Erythroblast (primary cell): ENCODE measurements around the gene CNP.
"Not testable (repeated sequence)": the region's sequence is repeated elsewhere in the genome, so short reads cannot be mapped to it uniquely, and the experiment has no call there.

Source experiments
- DNase-seq, 2 experiments: peaks; one replicate each; lab custom pipeline; 2025; lab: John Stamatoyannopoulos, UW
- GATA1 ChIP-seq: IDR thresholded peaks from 2 replicates; pipeline ENCODE4 v1.6.1; 2011; ENCODE audit warnings: low read depth, mild to moderate bottlenecking, control low read depth, low read length, moderate library complexity
- POLR2A ChIP-seq: IDR thresholded peaks from 2 replicates; pipeline ENCODE4 v1.6.1; 2011; ENCODE audit warnings: mild to moderate bottlenecking, low read length

CNP gene

DNA sequence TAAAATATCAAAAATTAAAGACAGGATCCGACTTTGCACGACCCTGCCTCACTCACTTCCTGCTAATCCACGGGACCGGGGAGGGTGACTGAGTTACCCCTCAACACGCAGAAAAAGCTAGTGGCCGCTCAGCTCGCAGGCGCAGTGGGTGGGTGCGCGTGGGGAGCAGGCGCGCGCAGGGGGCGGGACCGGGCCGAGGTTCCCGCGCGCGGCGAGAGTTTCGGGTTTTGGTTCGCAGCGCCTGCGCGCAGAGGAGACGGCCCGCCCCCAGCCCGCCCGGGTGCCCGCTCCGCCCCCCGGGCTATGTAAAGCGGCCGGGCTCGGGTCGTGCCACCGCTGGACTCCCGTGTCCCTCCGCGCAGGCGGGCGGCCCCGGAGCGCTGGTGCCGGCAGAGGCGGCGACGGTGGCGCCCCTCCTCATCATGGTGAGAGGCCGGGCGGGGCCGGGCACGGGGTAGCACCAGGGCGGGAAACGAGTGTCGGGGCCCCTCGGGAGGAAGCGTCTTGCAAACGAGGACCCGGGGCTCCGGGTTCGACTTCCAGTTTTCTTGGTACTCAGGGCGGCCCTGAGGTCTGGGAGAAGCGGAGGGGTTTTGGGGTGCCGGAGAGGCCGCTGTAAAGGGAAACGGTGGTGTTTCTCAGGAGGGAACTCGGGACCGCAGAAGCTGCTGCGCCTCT, at the start of gene CNP:
Gene CNP, plus strand, starts transcription at position 333 of the 678 bp plus-strand sequence. Its CDS starts 90 bp downstream, at position 423.
- no peak for TF ChIP-seq GATA1
- peak; percentile 58 for TF ChIP-seq POLR2A
- DNase-seq: peak; percentile 95

DNA sequence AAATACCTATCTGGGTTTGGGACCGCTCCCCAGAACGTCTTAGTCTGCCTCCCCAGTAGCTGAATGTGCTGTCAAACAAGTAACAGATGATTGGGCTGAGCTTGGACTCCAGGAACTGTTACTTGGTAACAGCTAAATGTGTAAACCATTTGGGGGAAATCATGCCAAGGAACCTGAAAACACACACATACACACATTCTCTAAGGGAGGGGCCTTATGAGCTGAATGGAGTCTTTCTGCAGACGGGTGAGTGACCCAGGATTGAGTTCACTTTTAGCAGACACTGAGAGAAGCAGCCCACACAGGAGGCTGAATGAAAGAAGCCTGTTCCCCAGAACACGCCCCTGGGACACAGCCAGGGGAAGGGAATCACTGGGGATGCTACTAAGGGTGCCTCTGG, 49.4 kb upstream of the CNP start:
- DNase-seq: peak; percentile 27 to 38
- TF ChIP-seq POLR2A: no peak
- no peak for TF ChIP-seq GATA1

DNA sequence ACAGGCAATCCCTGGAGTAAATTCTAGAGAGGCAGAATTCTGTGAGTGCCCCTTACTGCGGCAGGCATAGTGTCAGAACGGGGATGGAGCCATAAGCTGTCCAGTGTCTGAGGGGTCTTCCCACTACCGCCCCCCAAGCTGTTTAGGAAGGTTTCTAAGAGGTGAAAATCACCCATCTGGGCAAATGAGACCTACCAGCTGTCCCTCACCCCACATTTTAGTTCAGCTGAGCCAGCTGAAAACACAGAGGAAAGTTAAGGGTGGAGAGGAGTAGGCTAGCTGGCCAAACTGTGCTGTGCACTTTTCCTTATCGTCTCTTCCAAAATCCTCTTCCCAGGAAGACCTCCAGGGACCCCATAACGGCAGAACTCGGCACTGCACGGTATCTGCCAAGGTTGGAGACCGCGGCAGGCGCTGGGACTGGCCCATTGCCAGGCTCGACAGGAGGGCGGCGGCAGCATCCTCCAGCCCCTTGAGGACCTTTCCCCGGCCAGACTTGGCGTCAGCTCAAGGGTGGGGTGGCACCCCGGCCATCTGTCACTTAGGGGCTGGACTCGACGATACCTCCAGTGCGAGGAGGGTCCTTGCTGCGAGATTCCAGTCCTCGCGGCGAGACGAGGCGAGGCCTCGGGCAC, 48.8 kb upstream of the CNP start:
- peak; percentile 86 for DNase-seq

DNA sequence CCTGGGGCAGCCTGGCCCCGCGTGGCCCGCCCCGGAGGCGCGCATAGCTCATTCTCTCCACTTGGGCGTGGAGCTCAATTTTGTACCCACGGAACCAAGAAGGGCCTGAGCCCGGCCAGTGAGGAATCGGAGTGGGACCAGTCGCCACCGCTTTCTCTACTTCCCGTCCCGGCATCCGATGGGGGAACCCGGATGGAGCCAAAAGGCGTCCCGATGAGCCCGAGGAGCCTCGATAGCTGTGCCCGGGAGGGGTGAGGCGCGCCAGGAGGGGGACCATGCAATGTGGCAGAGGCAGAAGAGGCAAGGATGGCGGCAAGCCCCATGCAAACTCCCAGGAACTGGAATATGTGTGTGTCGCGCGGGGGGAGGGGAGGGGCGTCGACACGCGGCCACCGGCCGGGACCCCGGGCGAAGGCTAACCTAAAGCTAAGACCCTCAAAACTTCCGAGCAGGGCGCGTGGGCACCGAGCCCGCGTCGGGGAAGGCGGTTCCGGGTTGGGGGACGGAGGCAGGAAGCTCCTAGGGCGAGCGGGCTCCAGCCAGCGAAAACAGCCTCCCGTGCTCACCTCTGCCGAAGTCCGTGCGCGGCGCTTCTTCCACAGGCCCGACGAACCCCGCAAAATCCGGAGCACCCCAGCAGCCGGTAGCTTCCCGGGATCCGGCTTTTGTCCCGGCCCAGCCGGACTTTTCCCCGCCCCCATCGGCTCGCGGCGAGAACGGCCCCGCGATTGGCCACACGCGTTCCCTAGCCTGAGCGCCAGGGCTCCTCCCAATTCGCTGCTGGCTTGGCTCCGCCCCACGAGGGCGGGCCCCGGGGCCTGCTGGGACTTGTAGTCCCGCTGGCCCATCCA, 48.1 kb upstream of the CNP start, which contains the start of gene ACLY:
Gene ACLY, minus strand, starts transcription at position 638 of the 851 bp plus-strand sequence. CDS start 5,078 bp downstream, outside the sequence.
- DNase-seq: peak; percentile 96 to 97
- TF ChIP-seq GATA1 (no peak), POLR2A (peak; percentile 82)

More for the DNA sequence above, 48.8 kb upstream of the CNP start:
- TF ChIP-seq POLR2A (no peak), GATA1 (no peak)

DNA sequence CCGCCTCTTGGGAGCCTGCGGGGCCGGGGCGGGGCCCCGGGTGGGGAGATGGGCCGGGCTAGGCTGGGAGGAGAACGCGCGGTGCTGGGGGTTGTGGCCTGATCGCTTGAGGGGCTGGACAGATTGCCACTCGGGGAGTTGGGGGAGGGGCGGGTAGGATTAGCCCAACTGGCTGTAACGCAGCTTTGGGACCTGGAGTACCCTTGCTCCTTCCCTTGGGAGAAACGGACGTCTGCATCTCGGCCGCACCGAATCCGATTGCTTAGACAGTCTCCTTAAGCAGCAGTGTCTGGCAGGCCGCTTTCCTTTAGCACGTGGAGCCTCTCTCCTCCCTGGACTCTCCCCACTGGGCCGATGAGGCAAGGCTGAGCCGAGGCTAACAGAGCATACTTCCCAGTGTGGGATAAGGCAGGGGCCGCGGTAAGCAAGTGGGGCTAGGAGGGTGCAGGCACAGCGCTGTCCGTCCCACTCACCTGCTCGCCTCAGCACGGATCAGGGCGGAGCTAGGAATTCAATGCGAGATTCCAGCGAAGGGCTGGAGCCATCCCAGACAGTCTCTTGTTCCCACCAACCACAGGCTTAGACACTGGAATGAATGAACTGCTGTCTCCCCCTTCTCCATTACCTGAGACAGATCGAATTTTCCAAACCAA, 47.3 kb upstream of the CNP start:
- TF ChIP-seq GATA1 (no peak), POLR2A (no peak)
- no peak for DNase-seq

DNA sequence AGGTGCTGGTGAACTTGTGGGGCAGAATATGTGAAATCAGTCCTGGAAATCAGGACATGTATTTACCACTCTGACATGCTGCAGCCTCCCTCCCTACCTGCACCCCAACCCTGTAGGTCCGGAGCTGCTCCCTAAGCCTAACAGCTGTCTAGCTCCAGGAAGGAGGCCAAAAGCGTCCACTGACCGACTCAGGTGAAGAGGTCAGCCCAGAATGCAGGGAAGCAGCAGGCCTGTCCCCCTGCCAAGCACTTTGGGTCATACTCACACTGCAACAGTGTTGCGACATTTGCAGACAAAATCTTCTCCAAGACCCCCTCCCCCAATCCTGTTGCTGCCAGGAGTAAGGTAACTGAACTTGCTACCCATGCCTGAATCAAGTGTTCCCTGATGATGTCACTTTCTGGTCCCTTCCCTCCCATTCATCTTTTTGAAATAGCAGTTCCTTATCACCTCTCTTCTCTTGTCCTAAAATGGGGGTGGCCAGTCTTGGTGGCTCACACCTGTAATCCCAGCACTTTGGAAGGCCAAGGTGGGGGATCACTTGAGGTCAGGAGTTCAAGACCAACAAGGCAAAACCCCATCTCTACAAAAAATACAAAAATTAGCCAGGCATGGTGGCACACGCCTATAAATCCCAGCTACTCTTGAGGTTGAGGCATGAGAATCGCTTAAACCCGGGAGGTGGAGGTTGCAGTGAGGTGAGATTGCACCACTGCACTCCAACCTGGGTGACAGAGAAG, 46.6 kb upstream of the CNP start:
- TF ChIP-seq GATA1 (no peak), POLR2A (no peak)
- DNase-seq: peak in 1 of 2 experiments; percentile 28

DNA sequence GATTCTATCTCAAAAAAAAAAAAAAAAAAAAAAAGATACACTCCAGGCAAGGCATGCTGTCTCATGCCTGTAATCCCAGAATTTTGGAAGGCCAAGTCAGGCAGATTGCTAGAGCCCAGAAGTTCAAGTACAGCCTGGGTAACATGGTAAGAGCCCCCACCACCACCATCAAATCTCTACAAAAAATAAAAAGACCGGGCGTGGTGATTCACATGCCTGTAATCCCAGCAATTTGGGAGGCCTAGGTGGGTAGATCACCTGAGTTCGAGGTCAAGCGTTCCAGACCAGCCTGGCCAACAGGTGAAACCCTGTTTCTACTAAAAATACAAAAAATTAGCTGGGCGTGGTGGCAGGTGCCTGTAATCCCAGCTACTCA, 46.0 kb upstream of the CNP start:
- TF ChIP-seq POLR2A (no peak), GATA1 (no peak)
- no peak for DNase-seq

DNA sequence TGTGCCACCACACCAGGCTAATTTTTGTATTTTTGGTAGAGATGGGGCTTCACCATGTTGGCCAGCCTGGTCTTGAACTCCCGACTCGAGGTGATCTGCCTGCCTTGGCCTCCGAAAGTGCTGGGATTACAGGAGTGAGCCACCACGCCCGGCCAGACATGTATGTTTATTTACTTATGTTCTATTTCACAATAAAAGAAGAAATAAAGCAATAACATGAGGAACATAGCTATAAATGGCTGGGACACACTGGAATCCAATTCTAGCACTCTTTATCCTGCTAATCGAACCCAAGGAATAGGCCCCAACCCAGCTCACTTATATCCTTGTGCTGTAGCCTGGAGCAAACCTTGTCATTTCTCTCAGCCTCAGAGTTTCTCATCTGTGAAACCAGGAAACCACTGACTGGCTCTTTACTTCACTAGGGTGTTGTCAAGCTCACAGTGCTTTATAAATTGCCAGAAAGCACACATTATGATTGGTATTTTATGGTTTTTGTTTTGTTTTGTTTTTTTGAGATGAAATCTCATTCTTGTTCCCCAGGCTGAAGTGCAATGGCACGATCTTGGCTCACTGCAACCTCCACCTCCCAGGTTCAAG, 40.5 kb upstream of the CNP start:
- no peak for DNase-seq
- no peak for TF ChIP-seq GATA1
- no peak for TF ChIP-seq POLR2A

DNA sequence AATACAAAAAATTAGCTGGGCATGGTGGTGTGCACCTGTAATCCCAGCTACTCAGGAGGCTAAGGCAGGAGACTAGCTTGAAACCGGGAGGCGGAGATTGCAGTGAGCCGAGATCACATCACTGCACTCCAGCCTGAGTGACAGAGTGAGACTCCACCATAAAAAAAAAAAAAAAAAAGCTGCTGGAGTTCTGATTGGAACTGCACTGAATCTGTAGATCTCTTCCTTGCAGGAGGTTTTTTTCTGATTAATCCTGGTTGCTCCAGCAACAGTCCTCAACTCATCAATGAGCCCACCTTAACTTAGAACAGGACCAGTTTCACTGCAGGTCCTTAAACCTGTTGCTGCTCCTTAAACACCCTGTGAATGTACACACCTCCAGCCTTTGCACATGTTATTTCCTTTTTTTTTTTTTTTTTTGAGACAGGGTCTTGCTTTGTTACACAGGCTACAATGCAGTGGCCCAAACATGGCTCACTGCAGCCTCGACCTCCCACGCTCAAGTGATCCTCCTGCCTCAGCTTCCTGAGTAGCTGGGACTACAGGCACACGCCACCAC, 37.8 kb upstream of the CNP start:
- TF ChIP-seq POLR2A (no peak), GATA1 (no peak)
- DNase-seq: no peak

DNA sequence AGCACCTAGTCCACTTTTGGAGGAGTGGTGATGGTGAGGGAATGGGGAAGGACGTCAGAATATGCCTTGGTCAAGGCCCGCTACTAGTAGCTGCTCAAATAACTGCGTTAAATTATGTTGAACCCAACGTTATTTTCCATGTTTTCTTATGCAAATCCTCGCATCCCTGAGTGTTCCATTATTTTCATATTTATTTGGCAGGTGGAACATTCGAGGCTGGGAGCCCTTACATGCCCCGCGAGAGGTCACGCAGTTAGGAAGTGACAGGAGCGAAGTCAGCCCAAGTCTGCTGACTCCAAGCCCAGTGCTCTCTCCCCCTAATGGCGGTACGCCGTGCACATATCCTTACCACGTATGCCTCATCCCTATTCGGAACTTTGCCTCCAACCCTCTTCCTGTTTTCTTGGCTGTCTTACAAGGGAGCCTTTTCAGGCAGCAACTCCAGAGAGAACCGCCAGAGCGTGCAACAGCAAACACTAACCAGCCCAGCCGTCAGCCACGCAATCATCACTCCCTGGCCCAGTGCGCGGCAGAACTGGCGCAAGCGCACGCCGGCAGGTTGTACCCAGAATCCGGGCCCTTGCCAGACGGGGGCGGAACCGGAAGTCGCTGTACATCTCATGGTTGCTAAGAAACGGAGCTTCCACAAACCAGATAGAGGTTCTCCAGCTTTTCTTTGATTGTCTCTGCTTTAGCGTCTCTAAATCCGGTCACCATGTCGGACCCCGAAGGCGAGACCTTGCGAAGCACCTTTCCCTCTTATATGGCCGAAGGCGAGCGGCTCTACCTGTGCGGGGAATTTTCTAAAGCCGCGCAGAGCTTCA, 36.4 kb upstream of the CNP start, which contains the start of gene ODAD4:
Gene ODAD4, plus strand, starts transcription at position 609 of the 824 bp plus-strand sequence. Its CDS starts 107 bp downstream, at position 716.
- TF ChIP-seq POLR2A: peak; percentile 91
- TF ChIP-seq GATA1: no peak
- DNase-seq: peak; percentile 98

DNA sequence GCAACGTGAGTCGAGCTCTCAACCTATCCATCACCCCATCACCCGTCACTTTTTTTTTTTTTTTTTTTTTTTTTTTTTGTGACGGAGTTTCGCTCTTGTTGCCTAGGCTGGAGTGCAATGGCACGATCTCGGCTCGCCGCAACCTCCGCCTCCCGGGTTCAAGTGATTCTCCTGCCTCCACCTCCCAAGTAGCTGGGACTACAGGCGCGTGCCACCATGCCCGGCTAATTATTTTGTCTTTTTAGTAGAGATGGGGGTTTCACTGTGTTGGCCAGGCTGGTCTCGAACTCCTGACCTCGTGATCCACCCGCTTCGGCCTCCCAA, 35.8 kb upstream of the CNP start:
- not testable (repeated sequence) for DNase-seq

DNA sequence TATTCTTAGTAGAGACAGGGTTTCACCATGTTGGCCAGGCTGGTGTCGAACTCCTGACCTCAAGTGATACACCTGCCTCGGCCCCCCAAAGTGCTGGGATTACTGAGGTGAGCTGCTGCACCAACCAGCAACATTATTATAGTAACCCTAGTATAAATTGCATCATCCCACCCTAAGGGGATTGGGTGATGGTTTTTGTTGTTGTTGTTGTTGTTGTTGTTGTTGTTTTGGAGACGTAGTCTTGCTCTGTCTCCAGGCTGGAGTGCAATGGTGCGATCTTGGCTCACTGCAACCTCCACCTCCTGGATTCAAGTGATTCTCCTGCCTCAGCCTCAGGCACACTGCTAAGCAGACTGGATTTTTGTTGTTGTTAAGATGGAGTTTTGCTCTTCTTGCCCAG, 34.9 kb upstream of the CNP start:
- DNase-seq: not testable (repeated sequence)
